K562 (cell line): ENCODE data around the gene SLC30A3. TPM values are rescaled to one million over a fixed set of nuclear protein-coding genes. Genes with fewer than 3 reads are reported as not detected.

ENCODE experiments used
- ATAC-seq: fragments of 200-7000 bp; cut with Tn5 transposase; 3 replicates; pipeline ENCODE4 v1.9.1; 2020; ENCODE audit warnings: moderate library complexity
- BruUV-seq: library from RNA; stranded (reverse); fragments of 400-500 nt; replicated peaks from 2 replicates; lab custom pipeline; 2021; lab: Mats Ljungman, UMichigan
- CTCF ChIA-PET: fragments of 300-600 bp; formaldehyde crosslinking; extraction: SDS; loops from one replicate; lab custom pipeline; 2021; ENCODE audit warnings: low intra/inter-chr PET ratio; lab: Yijun Ruan, JAX
- POLR2A ChIA-PET: fragments of 300-600, 350-650 bp; sonication (Branson Sonifier 250); formaldehyde crosslinking; extraction: SDS; loops from one replicate; lab custom pipeline; 2021; ENCODE audit warnings: antibody characterized with exemption, inconsistent platforms; lab: Yijun Ruan, JAX
- DNase-seq, 4 experiments: peaks; one replicate each; pipeline versions ENCODE4 v3.0.0 to v3.0.0-alpha.2; 2011 to 2018; ENCODE audit warnings: low spot score in 3 of 4, mixed read lengths in 3 of 4; ENCODE audit errors: extremely low read depth in 1 of 4
- FAIRE-seq: peaks from 2 replicates; lab custom pipeline; 2011; peaks lifted over from hg19 to GRCh38; lab: Jason Lieb, UNC
- H2AFZ ChIP-seq: 2 replicates; pipeline ENCODE4 v1.6.0; 2011; ENCODE audit warnings: low read depth, low read length, control low read depth, inconsistent platforms
- H3K27ac ChIP-seq: fragments of 200-600 bp; 3 replicates; pipeline ENCODE4 v1.8.0; 2011; ENCODE audit warnings: low read depth, mild to moderate bottlenecking, control low read depth, inconsistent platforms, low read length, moderate library complexity, mixed read lengths; ENCODE audit errors: extremely low read depth
- H3K27me3 ChIP-seq, 2 experiments: fragments of 300-600 bp in 1 of 2; 2 replicates in 1 of 2; 3 replicates in 1 of 2; pipeline versions ENCODE4 v1.6.0 to v1.8.0; 2011; ENCODE audit warnings: inconsistent platforms in 2 of 2, low read length in 2 of 2, mild to moderate bottlenecking in 1 of 2, mixed read lengths in 1 of 2, moderate library complexity in 1 of 2; ENCODE audit not compliant: control insufficient read depth in 2 of 2, insufficient read depth in 2 of 2
- H3K36me3 ChIP-seq: fragments of 300-600 bp; 3 replicates; pipeline ENCODE4 v1.8.0; 2011; ENCODE audit warnings: mild to moderate bottlenecking, low read length, inconsistent platforms; ENCODE audit not compliant: control insufficient read depth, insufficient read depth
- H3K4me1 ChIP-seq, 2 experiments: fragments of 200-600 bp in 1 of 2; replicated peaks in 1 of 2; 2 replicates in 1 of 2; 3 replicates in 1 of 2; pipeline versions ENCODE4 v1.5.1 to v1.8.0; 2011; ENCODE audit warnings: inconsistent platforms in 2 of 2, low read length in 2 of 2, mild to moderate bottlenecking in 1 of 2, mixed read lengths in 1 of 2, moderate library complexity in 1 of 2; ENCODE audit not compliant: control insufficient read depth in 2 of 2, insufficient read depth in 2 of 2
- H3K4me2 ChIP-seq: 2 replicates; pipeline ENCODE4 v1.6.1; 2011; ENCODE audit warnings: low read length, control low read depth, inconsistent platforms, mixed read lengths; ENCODE audit not compliant: insufficient read depth
- H3K4me3 ChIP-seq: fragments of 200-600 bp; sonication (generic), shearing (Covaris generic); 2 replicates; pipeline ENCODE4 v1.5.1; 2016; ENCODE audit warnings: control low read depth, inconsistent platforms
- H3K79me2 ChIP-seq: fragments of 200-600 bp; 3 replicates; pipeline ENCODE4 v1.8.0; 2011; ENCODE audit warnings: low read length, inconsistent platforms; ENCODE audit not compliant: control insufficient read depth, insufficient read depth
- H3K9ac ChIP-seq, 2 experiments: 2 replicates each; pipeline versions ENCODE4 v1.6.0 to v1.6.1; 2011; ENCODE audit warnings: low read depth in 2 of 2, low read length in 2 of 2, control low read depth in 1 of 2, inconsistent platforms in 1 of 2, mild to moderate bottlenecking in 1 of 2, mixed read lengths in 1 of 2; ENCODE audit not compliant: insufficient read depth in 1 of 2
- H3K9me1 ChIP-seq: one replicate; pipeline ENCODE4 v1.6.0; 2011; ENCODE audit warnings: inconsistent platforms, mild to moderate bottlenecking, low read length, moderate library complexity; ENCODE audit not compliant: control insufficient read depth, insufficient read depth
- H3K9me3 ChIP-seq: replicated peaks from 2 replicates; pipeline ENCODE4 v1.5.1; 2011; ENCODE audit warnings: low read depth, low read length, inconsistent platforms; ENCODE audit not compliant: control insufficient read depth, insufficient read depth
- H4K20me1 ChIP-seq: replicated peaks from 2 replicates; pipeline ENCODE4 v1.6.1; 2011; ENCODE audit warnings: low read length, inconsistent platforms, mixed read lengths; ENCODE audit not compliant: control insufficient read depth, insufficient read depth
- CCNT2 ChIP-seq: IDR thresholded peaks from 2 replicates; pipeline ENCODE4 v1.6.1; 2011; ENCODE audit warnings: borderline replicate concordance, low read depth, mild to moderate bottlenecking, moderate library complexity, mixed read lengths, low read length; ENCODE audit not compliant: insufficient read length; ENCODE audit errors: extremely low read depth
- CREBBP ChIP-seq: IDR thresholded peaks from one replicate; pipeline ENCODE4 v1.6.1; 2012; ENCODE audit warnings: low read depth, mild to moderate bottlenecking, control low read depth, inconsistent platforms, low read length
- EHMT2 ChIP-seq: fragments of 450-650 bp; IDR thresholded peaks from 2 replicates; pipeline ENCODE4 v1.6.1; 2018; ENCODE audit warnings: antibody characterized with exemption
- HNRNPUL1 ChIP-seq: fragments of 200-400 bp; formaldehyde crosslinking; IDR thresholded peaks from 2 replicates; pipeline ENCODE4 v1.6.1; 2017; ENCODE audit warnings: low read length
- NONO ChIP-seq, 2 experiments: fragments of 200-400 bp in 1 of 2; fragments of 450-650 bp in 1 of 2; formaldehyde crosslinking in 1 of 2; IDR thresholded peaks; 2 replicates each; pipeline ENCODE4 v1.6.1; 2017; ENCODE audit warnings: low read depth in 2 of 2, mild to moderate bottlenecking in 2 of 2, moderate library complexity in 2 of 2, low read length in 1 of 2
- PML ChIP-seq: IDR thresholded peaks from 2 replicates; pipeline ENCODE4 v1.6.1; 2012; ENCODE audit warnings: low read length, inconsistent platforms
- TAF7 ChIP-seq: fragments of 450-650 bp; IDR thresholded peaks from 2 replicates; pipeline ENCODE4 v1.6.1; 2016; ENCODE audit warnings: missing genetic modification characterization, missing compliant biosample characterization
- XRCC4 ChIP-seq: IDR thresholded peaks from one replicate; pipeline ENCODE4 v1.6.1; 2011; ENCODE audit not compliant: insufficient read depth, insufficient read length; ENCODE audit errors: extremely low read depth
- ZNF121 ChIP-seq: sonication (generic); formaldehyde crosslinking; conservative IDR thresholded peaks from 2 replicates; pipeline ENCODE4 v1.8.0; 2022; ENCODE audit warnings: missing genetic modification reagents
- ZNF282 ChIP-seq: sonication (generic); formaldehyde crosslinking; IDR thresholded peaks from 2 replicates; pipeline ENCODE4 v1.8.1; 2023; ENCODE audit warnings: missing genetic modification reagents
- ZNF707 ChIP-seq: fragments of 250-450 bp; sonication (Bioruptor Pico); conservative IDR thresholded peaks from 2 replicates; pipeline ENCODE4 v1.8.0; 2022; ENCODE audit warnings: inconsistent platforms, mild to moderate bottlenecking, moderate library complexity
- ZNF785 ChIP-seq: fragments of 250-450 bp; sonication (Bioruptor Pico); IDR thresholded peaks from 2 replicates; pipeline ENCODE4 v1.4.0; 2020; ENCODE audit warnings: mild to moderate bottlenecking
- WGBS: fragments of 100-300 bp; shearing (Covaris generic); methylation state at CpG from one replicate; pipeline ENCODE4 v1.1.6; 2016; ENCODE audit warnings: low coverage, mixed read lengths; ENCODE audit not compliant: insufficient coverage; ENCODE audit errors: missing lambda C conversion rate; 5-methylcytosine and 5-hydroxymethylcytosine counted together
- in situ Hi-C: fragments of 300-500 bp; cut with MboI; formaldehyde crosslinking; loops from 4 replicates; pipeline ENCODE4 v1.15.0; 2018; ENCODE audit warnings: inconsistent platforms, mixed read lengths
- intact Hi-C: fragments of 100-400 bp; cut with micrococcal nuclease; formaldehyde crosslinking; loops from 2 replicates; pipeline ENCODE4 v1.14.2; 2022
- polyA plus RNA-seq, 8 experiments: library from polyadenylated mRNA; depleted of rRNA in 4 of 8; stranded (reverse) in 5 of 8; unstranded in 3 of 8; fragments of >200 nt; fragmentation: Nextera tagmentation in 2 of 8; fragmentation: Illumina TruSeq in 1 of 8; extraction: Ambion mirVana in 2 of 8; extraction: Trizol in 1 of 8; gene quantifications; 2 replicates each; pipeline versions ENCODE4 v1.2.1 to v1.2.3, GENCODE V29; 2011 to 2014; ENCODE audit warnings: inconsistent platforms in 1 of 8, missing spikeins in 1 of 8
- total RNA-seq, 7 experiments: library from RNA; depleted of rRNA in 6 of 7; stranded (reverse); fragments of >200 nt in 6 of 7; fragmentation: Illumina TruSeq in 2 of 7; extraction: Trizol in 2 of 7; gene quantifications; 2 replicates each; pipeline versions ENCODE4 v1.2.1 to v1.2.3, GENCODE V29; 2011 to 2021; ENCODE audit warnings: low replicate concordance in 1 of 7
- TF ChIP-seq, protein P1 (sequence below): fragments of 200-800 bp; sonication (Bioruptor generic); IDR thresholded peaks from 2 replicates; pipeline ENCODE4 v1.6.1; 2017; ENCODE audit warnings: missing genetic modification characterization, missing compliant biosample characterization
- TF ChIP-seq, protein P2 (sequence below): IDR thresholded peaks from 3 replicates; pipeline ENCODE4 v1.6.1; 2011; ENCODE audit warnings: borderline replicate concordance, mild to moderate bottlenecking, moderate library complexity; ENCODE audit not compliant: insufficient read length; ENCODE audit errors: extremely low read depth
- TF ChIP-seq, protein P3 (sequence below): sonication (generic); formaldehyde crosslinking; IDR thresholded peaks from 2 replicates; pipeline ENCODE4 v1.5.0; 2020; ENCODE audit warnings: missing genetic modification reagents

SLC30A3 gene
- total and polyA plus RNA-seq, 9 of the 15 experiments (the other 6 are each of a cell fraction or from before 2014, with no cell fraction given), result 0.03 to 2.7 (median 0.89) TPM; not detected in 1

DNA sequence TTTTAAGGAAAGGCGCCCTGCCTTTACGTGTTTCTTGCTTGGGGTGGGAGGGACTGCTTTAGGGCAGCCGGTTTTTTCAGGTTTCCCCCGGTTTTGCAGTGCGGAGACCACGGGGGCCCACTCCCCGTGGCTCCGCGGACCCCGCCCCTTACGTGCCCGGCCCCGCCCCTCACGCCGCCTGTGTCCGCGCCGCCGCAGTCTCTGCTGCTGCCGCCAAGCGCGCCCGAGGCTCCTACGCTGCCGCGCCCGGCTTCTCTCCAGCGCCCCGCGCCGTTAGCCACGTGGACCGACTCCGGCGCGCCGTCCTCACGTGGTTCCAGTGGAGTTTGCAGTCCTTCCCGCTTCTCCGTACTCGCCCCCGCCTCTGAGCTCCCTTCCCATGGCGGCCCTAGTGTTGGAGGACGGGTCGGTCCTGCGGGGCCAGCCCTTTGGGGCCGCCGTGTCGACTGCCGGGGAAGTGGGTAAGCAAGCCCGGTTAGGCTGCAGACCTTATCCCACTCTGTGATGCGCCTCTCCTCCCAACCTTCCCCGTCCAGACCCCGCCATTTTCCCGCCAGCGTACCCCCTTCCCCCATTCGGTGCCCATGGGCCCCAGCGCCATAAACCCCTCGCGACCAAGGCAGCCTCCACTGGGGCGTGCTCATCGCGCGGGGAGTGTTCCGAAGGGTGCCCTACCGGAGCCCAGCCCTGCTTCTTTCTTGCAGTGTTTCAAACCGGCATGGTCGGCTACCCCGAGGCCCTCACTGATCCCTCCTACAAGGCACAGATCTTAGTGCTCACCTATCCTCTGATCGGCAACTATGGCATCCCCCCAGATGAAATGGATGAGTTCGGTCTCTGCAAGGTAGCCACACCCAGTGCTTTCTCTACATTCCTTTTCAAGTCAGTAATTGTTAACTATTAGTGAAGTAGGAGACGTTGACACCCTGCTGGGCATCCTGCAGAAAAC, 45.4 kb downstream of the SLC30A3 start, which contains the start of gene CAD:
Gene CAD (plus strand): TSS at position 197 of the 949 bp plus-strand sequence. CDS start 183 bp downstream, at position 380.
- TSS peak; percentile 18 for BruUV-seq
- under 1% methylated on average over 57 of the region's 72 CpGs for WGBS
- Histone ChIP-seq H3K27ac (peak within 1 kb of the TSS; percentile 91), H3K9ac (peak within 1 kb of the TSS; percentile 94 to 100), H3K27me3 (no peaks in the 10 kb centered on the region), H3K4me3 (peak within 1 kb of the TSS; percentile 65), H2AFZ (peak within 1 kb of the TSS; percentile 86), H3K4me1 (peaks cover 19 to 25% of the 10 kb centered on the region in 2 experiments), H3K4me2 (peak within 1 kb of the TSS; percentile 93), H4K20me1 (no peaks in the 10 kb centered on the region), H3K9me1 (no peaks in the 10 kb centered on the region), H3K36me3 (peaks cover 69% of the 10 kb centered on the region), H3K79me2 (peaks cover 53% of the 10 kb centered on the region), H3K9me3 (no peaks in the 10 kb centered on the region)
- peak; percentile 94 for ATAC-seq
- CTCF ChIA-PET, result interaction anchor here (0.6 to 1.0 kb wide), 3 partner anchors 62 to 144 kb away, joined by 3 to 5 read pairs (median 5); no protein-coding TSS in a partner anchor
- POLR2A ChIA-PET, result interaction anchor here (0.5 to 2.9 kb wide), 7 partner anchors 15 to 775 kb away, joined by 3 to 12 read pairs (median 3); no protein-coding TSS in a partner anchor
- DNase-seq, result peak; percentile 89 to 94 (median 92)
- in situ Hi-C loops (no loop called here), intact Hi-C loops (no loop called here)
- no peak for FAIRE-seq
- TF ChIP-seq ZNF282 (CRISPR knock-in tag) (peak; percentile 89; the same call in 1 of the 2 replicates), TAF7 (peak; percentile 35; the same call in 1 of the 2 replicates), EHMT2 (no peak), HNRNPUL1 (no peak), CREBBP (no peak), CCNT2 (peak; percentile 89), XRCC4 (no peak), ZNF121 (no peak), PML (peak; percentile 50), ZNF707 (CRISPR knock-in tag) (no peak), NONO (IDR thresholded peaks at IDR 0.05; ENCODE audit: low read depth in 2 of 2, low read length in 1 of 2) (0 out of 4 replicates have a peak, but pooled peaks of 1 of the 2 experiments have one; percentile 20), ZNF785 (CRISPR knock-in tag) (no peak)
- TF ChIP-seq, protein P1, sequence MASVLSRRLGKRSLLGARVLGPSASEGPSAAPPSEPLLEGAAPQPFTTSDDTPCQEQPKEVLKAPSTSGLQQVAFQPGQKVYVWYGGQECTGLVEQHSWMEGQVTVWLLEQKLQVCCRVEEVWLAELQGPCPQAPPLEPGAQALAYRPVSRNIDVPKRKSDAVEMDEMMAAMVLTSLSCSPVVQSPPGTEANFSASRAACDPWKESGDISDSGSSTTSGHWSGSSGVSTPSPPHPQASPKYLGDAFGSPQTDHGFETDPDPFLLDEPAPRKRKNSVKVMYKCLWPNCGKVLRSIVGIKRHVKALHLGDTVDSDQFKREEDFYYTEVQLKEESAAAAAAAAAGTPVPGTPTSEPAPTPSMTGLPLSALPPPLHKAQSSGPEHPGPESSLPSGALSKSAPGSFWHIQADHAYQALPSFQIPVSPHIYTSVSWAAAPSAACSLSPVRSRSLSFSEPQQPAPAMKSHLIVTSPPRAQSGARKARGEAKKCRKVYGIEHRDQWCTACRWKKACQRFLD, result peak; percentile 96
- TF ChIP-seq, protein P2, sequence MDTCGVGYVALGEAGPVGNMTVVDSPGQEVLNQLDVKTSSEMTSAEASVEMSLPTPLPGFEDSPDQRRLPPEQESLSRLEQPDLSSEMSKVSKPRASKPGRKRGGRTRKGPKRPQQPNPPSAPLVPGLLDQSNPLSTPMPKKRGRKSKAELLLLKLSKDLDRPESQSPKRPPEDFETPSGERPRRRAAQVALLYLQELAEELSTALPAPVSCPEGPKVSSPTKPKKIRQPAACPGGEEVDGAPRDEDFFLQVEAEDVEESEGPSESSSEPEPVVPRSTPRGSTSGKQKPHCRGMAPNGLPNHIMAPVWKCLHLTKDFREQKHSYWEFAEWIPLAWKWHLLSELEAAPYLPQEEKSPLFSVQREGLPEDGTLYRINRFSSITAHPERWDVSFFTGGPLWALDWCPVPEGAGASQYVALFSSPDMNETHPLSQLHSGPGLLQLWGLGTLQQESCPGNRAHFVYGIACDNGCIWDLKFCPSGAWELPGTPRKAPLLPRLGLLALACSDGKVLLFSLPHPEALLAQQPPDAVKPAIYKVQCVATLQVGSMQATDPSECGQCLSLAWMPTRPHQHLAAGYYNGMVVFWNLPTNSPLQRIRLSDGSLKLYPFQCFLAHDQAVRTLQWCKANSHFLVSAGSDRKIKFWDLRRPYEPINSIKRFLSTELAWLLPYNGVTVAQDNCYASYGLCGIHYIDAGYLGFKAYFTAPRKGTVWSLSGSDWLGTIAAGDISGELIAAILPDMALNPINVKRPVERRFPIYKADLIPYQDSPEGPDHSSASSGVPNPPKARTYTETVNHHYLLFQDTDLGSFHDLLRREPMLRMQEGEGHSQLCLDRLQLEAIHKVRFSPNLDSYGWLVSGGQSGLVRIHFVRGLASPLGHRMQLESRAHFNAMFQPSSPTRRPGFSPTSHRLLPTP, result no peak
- TF ChIP-seq, protein P3, sequence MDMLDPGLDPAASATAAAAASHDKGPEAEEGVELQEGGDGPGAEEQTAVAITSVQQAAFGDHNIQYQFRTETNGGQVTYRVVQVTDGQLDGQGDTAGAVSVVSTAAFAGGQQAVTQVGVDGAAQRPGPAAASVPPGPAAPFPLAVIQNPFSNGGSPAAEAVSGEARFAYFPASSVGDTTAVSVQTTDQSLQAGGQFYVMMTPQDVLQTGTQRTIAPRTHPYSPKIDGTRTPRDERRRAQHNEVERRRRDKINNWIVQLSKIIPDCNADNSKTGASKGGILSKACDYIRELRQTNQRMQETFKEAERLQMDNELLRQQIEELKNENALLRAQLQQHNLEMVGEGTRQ (CRISPR knock-in tag), result peak; percentile 89
